ENCODE measurements around the gene CEP128.
"Not testable (repeated sequence)": the region's sequence is repeated elsewhere in the genome, so short reads cannot be mapped to it uniquely, and the experiment has no call there.

The CEP128 gene

GRCh38 chr14:80941241-80942185 lies at the start of gene CEP128:
Gene CEP128, minus strand, starts transcription at chr14:80941738.
- DNase-seq: peak; percentile 77 to 95

- DNase-seq: no peak
These were observed 47.3 kb upstream of the CEP128 start for GRCh38 chr14:80988735-80989429.

GRCh38 chr14:80988192-80988591 lies 46.7 kb upstream of the CEP128 start:
- no peak for DNase-seq

- peak in 1 of 2 experiments; percentile 42 for DNase-seq
These were observed 45.9 kb upstream of the CEP128 start for GRCh38 chr14:80987235-80988032.

GRCh38 chr14:80982711-80983110 lies 41.2 kb upstream of the CEP128 start:
- no peak for DNase-seq

- DNase-seq: no peak
These were observed 40.1 kb upstream of the CEP128 start for GRCh38 chr14:80981673-80982072.

GRCh38 chr14:80981156-80981555 lies 39.6 kb upstream of the CEP128 start:
- DNase-seq: no peak

- no peak for DNase-seq
These were observed 38.4 kb upstream of the CEP128 start for GRCh38 chr14:80979951-80980350.

GRCh38 chr14:80978403-80978802 lies 36.9 kb upstream of the CEP128 start:
- DNase-seq: no peak

GRCh38 chr14:80977221-80977620 lies 35.7 kb upstream of the CEP128 start:
- no peak for DNase-seq

- DNase-seq: no peak
These were observed 33.1 kb upstream of the CEP128 start for GRCh38 chr14:80974679-80975078.

GRCh38 chr14:80973931-80974641 lies 32.5 kb upstream of the CEP128 start:
- no peak for DNase-seq

- no peak for DNase-seq
These were observed 23.5 kb upstream of the CEP128 start for GRCh38 chr14:80965037-80965436.

GRCh38 chr14:80959496-80959895 lies 18.0 kb upstream of the CEP128 start:
- no peak for DNase-seq

GRCh38 chr14:80958939-80959338 lies 17.4 kb upstream of the CEP128 start:
- no peak for DNase-seq

- DNase-seq: no peak
These were observed 16.7 kb upstream of the CEP128 start for GRCh38 chr14:80958226-80958625.

GRCh38 chr14:80957613-80958012 lies 16.1 kb upstream of the CEP128 start:
- DNase-seq: no peak

- no peak for DNase-seq
These were observed 15.4 kb upstream of the CEP128 start for GRCh38 chr14:80956922-80957321.

- no peak for DNase-seq
These were observed 14.6 kb upstream of the CEP128 start for GRCh38 chr14:80956102-80956501.

- no peak for DNase-seq
These were observed 13.9 kb upstream of the CEP128 start, which contains the start of gene TSHR for GRCh38 chr14:80955416-80955941. Gene TSHR, plus strand, starts transcription at chr14:80955621. Its CDS starts 60 bp downstream, at chr14:80955681.

GRCh38 chr14:80954687-80955299 lies 13.3 kb upstream of the CEP128 start:
- DNase-seq: peak in 1 of 2 experiments; percentile 5

- DNase-seq: not testable (repeated sequence)
These were observed 11.7 kb upstream of the CEP128 start for GRCh38 chr14:80953211-80953610.

All from cerebellar nuclear complex (tissue), 1 donor.